ENCODE results near the gene ZFYVE19.
"Not testable (repeated sequence)": the region's sequence is repeated elsewhere in the genome, so short reads cannot be mapped to it uniquely, and the experiment has no call there.

The ZFYVE19 gene

DNA sequence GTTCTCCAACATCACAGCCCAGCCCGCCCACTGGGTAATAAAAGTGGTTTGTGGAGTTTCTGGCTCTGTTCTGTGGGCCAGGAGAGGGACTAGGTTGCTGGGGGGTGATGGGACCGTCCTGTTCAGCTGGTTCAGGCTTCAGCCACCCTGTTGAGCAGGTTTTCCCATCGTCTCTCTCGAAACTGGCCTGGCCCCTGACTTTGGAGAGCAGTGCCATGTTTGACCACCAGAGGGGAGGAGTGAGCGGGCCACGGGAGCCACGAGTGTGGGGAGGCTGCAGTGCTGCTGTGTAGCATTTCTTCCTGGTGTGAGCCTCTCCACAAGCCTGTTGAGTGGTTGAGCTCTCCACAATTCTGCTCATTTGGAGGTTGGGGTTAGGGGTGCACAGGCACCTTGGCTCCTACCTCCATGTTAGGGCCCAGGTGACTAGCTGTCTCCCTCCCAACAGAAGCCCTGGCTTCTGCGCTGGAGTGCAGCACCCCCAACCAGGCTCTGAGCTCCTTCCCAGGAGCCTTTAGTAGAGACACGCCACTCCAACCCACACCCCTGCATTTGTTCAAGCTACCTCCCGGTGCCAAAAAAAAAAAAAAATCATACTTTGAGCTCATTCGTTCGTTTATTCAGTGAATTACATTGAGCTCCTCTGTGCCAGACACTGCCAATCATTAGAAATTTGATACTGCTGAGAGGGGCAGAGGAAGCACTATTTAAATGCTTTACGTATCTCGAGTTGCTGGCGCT is 50.9 kb downstream of the ZFYVE19 start:
- Histone ChIP-seq H3K27ac (ENCODE audit: low read depth, low read length) (no peak overlapping the region), H3K4me3 (ENCODE audit: low read length) (no peak overlapping the region), H2BK5ac (ENCODE audit: low read length) (no peak overlapping the region), H3K4me2 (ENCODE audit: low read length) (no peak overlapping the region), H3K9ac (ENCODE audit: low read length) (no peak overlapping the region), H3K4ac (ENCODE audit: low read depth, low read length) (no peak overlapping the region), H3K36me3 (ENCODE audit: control insufficient read depth, insufficient read depth, low read length) (peaks cover 8% of the 10 kb centered on the region), H2BK15ac (replicated peaks; ENCODE audit: low read depth) (no peak overlapping the region), H3K79me2 (ENCODE audit: control insufficient read depth, insufficient read depth, low read length) (no peaks in the 10 kb centered on the region), H4K5ac (ENCODE audit: low read length) (no peak overlapping the region), H4K8ac (ENCODE audit: low read depth, low read length) (no peak overlapping the region), H3K27me3 (ENCODE audit: insufficient read depth, low read length, poor library complexity) (no peaks in the 10 kb centered on the region), H2AK5ac (ENCODE audit: low read length) (no peak overlapping the region), H3K79me1 (ENCODE audit: low read length) (no peaks in the 10 kb centered on the region), H3K56ac (ENCODE audit: low read length) (no peak overlapping the region), H3K4me1 (ENCODE audit: control insufficient read depth, low read depth, low read length) (no peaks in the 10 kb centered on the region), H2BK120ac (ENCODE audit: low read depth, low read length) (no peak overlapping the region), H3K23ac (ENCODE audit: low read length) (no peak overlapping the region), H3K18ac (ENCODE audit: low read length) (no peak overlapping the region)
- WGBS (ENCODE audit: extremely low coverage, insufficient coverage, low lambda C conversion rate): no CpG with 5 or more reads among the region's 15 CpGs
- peak; percentile 85 for DNase-seq

DNA sequence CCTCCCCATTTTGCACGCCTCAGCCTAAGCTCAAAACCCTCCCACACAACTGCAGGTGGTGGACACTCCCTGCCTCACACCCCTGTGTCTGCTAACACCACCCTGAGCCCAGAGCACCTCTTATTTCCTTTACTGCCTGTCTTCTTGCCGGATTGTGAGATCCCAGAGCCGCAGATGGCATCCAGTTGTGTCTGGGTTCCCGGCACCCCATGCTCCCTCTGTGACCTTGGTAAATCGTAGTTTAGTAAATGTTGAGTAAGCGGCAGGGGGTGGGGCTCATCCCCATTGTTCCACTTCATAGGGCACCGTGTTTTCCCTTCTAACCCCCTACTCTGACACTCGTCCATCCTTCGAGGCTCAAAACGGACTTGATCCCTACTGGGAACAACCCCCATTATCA is 51.8 kb downstream of the ZFYVE19 start:
- Histone ChIP-seq H2BK15ac (replicated peaks; ENCODE audit: low read depth) (no peak overlapping the region), H3K4ac (ENCODE audit: low read depth, low read length) (no peak overlapping the region), H2BK5ac (ENCODE audit: low read length) (no peak overlapping the region), H3K79me2 (ENCODE audit: control insufficient read depth, insufficient read depth, low read length) (no peaks in the 10 kb centered on the region), H4K8ac (ENCODE audit: low read depth, low read length) (no peak overlapping the region), H2BK120ac (ENCODE audit: low read depth, low read length) (no peak overlapping the region), H3K36me3 (ENCODE audit: control insufficient read depth, insufficient read depth, low read length) (peaks cover 4% of the 10 kb centered on the region), H4K5ac (ENCODE audit: low read length) (no peak overlapping the region), H2AK5ac (ENCODE audit: low read length) (no peak overlapping the region), H3K9ac (ENCODE audit: low read length) (no peak overlapping the region), H3K18ac (ENCODE audit: low read length) (no peak overlapping the region), H3K56ac (ENCODE audit: low read length) (no peak overlapping the region), H3K4me3 (ENCODE audit: low read length) (no peak overlapping the region), H3K4me2 (ENCODE audit: low read length) (no peak overlapping the region), H3K4me1 (ENCODE audit: control insufficient read depth, low read depth, low read length) (no peaks in the 10 kb centered on the region), H3K23ac (ENCODE audit: low read length) (no peak overlapping the region), H3K27ac (ENCODE audit: low read depth, low read length) (peak overlapping the region; percentile 6), H3K79me1 (ENCODE audit: low read length) (no peaks in the 10 kb centered on the region), H3K27me3 (ENCODE audit: insufficient read depth, low read length, poor library complexity) (no peaks in the 10 kb centered on the region)
- DNase-seq: no peak
- no CpG with 5 or more reads among the region's 10 CpGs for WGBS (ENCODE audit: extremely low coverage, insufficient coverage, low lambda C conversion rate)

DNA sequence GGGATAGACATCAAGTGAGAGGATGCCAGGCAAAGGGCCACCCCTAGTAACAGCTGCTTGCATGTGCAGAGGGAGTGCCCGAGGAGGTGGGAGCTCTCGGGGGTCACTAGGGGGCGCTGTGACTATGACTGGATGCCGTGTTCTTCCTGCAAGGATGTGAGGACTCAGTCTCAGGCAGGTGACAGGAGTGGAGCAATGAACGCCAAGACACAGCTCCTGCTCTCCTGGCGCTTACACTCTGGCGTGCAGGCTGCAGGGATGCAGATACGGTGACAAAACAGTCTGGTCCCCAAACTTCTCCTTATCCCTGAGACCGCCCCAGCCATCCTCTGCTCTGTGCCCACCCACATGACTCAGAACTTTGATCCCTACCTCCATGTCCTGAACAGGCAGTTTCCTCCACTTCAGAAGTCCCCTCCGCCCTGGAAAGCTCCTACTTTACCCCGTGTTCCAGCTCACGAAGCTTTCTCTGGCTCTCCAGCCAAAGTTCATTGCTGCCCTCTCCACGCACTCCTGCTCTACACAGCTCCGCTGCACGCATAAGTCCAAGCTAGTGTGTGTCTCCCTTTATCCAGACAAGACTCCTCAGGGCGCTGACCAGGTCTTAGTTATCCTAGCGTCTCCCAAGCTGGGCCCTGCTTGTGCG is 52.4 kb downstream of the ZFYVE19 start:
- Histone ChIP-seq H4K8ac (ENCODE audit: low read depth, low read length) (no peak overlapping the region), H3K36me3 (ENCODE audit: control insufficient read depth, insufficient read depth, low read length) (peaks cover 4% of the 10 kb centered on the region), H3K79me1 (ENCODE audit: low read length) (no peaks in the 10 kb centered on the region), H3K56ac (ENCODE audit: low read length) (no peak overlapping the region), H3K4ac (ENCODE audit: low read depth, low read length) (no peak overlapping the region), H3K27me3 (ENCODE audit: insufficient read depth, low read length, poor library complexity) (no peaks in the 10 kb centered on the region), H3K79me2 (ENCODE audit: control insufficient read depth, insufficient read depth, low read length) (no peaks in the 10 kb centered on the region), H3K27ac (ENCODE audit: low read depth, low read length) (no peak overlapping the region), H4K5ac (ENCODE audit: low read length) (no peak overlapping the region), H3K23ac (ENCODE audit: low read length) (no peak overlapping the region), H3K4me1 (ENCODE audit: control insufficient read depth, low read depth, low read length) (no peaks in the 10 kb centered on the region), H3K4me3 (ENCODE audit: low read length) (no peak overlapping the region), H2BK120ac (ENCODE audit: low read depth, low read length) (no peak overlapping the region), H2BK5ac (ENCODE audit: low read length) (no peak overlapping the region), H2AK5ac (ENCODE audit: low read length) (no peak overlapping the region), H3K9ac (ENCODE audit: low read length) (no peak overlapping the region), H2BK15ac (replicated peaks; ENCODE audit: low read depth) (no peak overlapping the region), H3K18ac (ENCODE audit: low read length) (no peak overlapping the region), H3K4me2 (ENCODE audit: low read length) (no peak overlapping the region)
- peak; percentile 93 for DNase-seq
- WGBS (ENCODE audit: extremely low coverage, insufficient coverage, low lambda C conversion rate): no CpG with 5 or more reads among the region's 18 CpGs

DNA sequence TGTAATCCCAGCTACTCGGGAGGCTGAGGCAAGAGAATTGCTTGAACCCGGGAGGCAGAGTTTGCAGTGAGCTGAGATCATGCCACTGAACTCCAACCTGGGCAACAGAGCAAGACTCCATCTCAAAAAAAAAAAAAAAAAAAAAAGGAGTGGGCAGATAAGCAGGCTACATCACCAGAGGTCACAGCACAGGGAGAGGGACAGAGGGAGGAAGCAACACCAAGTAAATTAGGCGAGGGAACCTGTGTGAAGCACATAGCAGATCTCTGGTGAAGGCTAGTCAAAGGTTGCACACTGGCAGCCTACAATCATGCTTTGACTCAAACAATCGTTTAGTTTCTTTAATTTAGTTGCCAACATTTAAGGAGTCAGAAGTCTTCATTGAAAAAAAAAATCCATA is 54.3 kb downstream of the ZFYVE19 start:
- not testable (repeated sequence) for H3K18ac ChIP-seq (ENCODE audit: low read length); H2BK120ac ChIP-seq (ENCODE audit: low read depth, low read length); H2BK5ac ChIP-seq (ENCODE audit: low read length); H3K79me1 ChIP-seq (ENCODE audit: low read length); H3K4me1 ChIP-seq (ENCODE audit: control insufficient read depth, low read depth, low read length); H3K4me2 ChIP-seq (ENCODE audit: low read length); H3K36me3 ChIP-seq (ENCODE audit: control insufficient read depth, insufficient read depth, low read length); DNase-seq; H4K8ac ChIP-seq (ENCODE audit: low read depth, low read length); H3K4me3 ChIP-seq (ENCODE audit: low read length); H3K4ac ChIP-seq (ENCODE audit: low read depth, low read length); H3K27ac ChIP-seq (ENCODE audit: low read depth, low read length); H2BK15ac ChIP-seq (replicated peaks; ENCODE audit: low read depth); H3K56ac ChIP-seq (ENCODE audit: low read length); H4K5ac ChIP-seq (ENCODE audit: low read length); H3K79me2 ChIP-seq (ENCODE audit: control insufficient read depth, insufficient read depth, low read length); H3K23ac ChIP-seq (ENCODE audit: low read length); H3K9ac ChIP-seq (ENCODE audit: low read length); H3K27me3 ChIP-seq (ENCODE audit: insufficient read depth, low read length, poor library complexity); H2AK5ac ChIP-seq (ENCODE audit: low read length)
- no CpG with 5 or more reads among the region's 4 CpGs for WGBS (ENCODE audit: extremely low coverage, insufficient coverage, low lambda C conversion rate)

DNA sequence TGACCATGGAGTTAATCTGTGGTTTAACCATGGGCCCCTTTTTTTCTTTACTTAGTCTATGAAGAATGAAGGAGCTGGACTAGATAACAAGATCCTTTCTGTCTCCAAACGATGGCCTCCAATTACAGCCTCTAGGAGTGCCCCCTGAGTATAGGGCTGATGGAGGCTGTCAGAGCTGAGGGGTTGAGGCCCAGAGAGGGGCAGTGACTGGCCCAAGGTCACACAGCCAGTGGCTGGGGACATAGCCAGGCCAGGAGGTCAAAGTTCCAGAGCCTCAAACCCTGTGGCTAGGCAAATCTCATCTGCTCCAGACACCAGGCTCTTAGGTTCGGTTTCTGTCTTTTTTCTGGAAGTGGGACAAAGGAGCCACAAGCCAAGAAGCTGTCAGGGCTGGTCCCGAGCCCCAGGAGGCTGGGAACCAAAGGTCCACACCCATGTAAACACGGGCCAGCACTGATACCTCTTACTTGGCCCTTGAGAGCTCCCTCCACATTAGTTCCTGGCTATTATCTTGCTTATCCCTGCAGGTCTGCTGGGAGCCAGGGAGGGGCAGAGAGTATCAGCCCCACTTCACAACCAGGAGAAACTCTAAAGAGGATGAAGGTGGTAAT is 56.9 kb downstream of the ZFYVE19 start:
- no peak overlapping the region for H2BK120ac ChIP-seq (ENCODE audit: low read depth, low read length)
- no peaks in the 10 kb centered on the region for H3K79me1 ChIP-seq (ENCODE audit: low read length)
- H3K4me3 ChIP-seq (ENCODE audit: low read length): no peak overlapping the region
- H3K9ac ChIP-seq (ENCODE audit: low read length): no peak overlapping the region
- H3K4me2 ChIP-seq (ENCODE audit: low read length): no peak overlapping the region
- H2AK5ac ChIP-seq (ENCODE audit: low read length): no peak overlapping the region
- H3K27me3 ChIP-seq (ENCODE audit: insufficient read depth, low read length, poor library complexity): no peaks in the 10 kb centered on the region
- no peaks in the 10 kb centered on the region for H3K36me3 ChIP-seq (ENCODE audit: control insufficient read depth, insufficient read depth, low read length)
- no peaks in the 10 kb centered on the region for H3K79me2 ChIP-seq (ENCODE audit: control insufficient read depth, insufficient read depth, low read length)
- H3K4me1 ChIP-seq (ENCODE audit: control insufficient read depth, low read depth, low read length): no peaks in the 10 kb centered on the region
- H2BK5ac ChIP-seq (ENCODE audit: low read length): no peak overlapping the region
- H3K18ac ChIP-seq (ENCODE audit: low read length): no peak overlapping the region
- H3K56ac ChIP-seq (ENCODE audit: low read length): no peak overlapping the region
- no peak overlapping the region for H3K27ac ChIP-seq (ENCODE audit: low read depth, low read length)
- no peak overlapping the region for H4K8ac ChIP-seq (ENCODE audit: low read depth, low read length)
- DNase-seq: no peak
- no peak overlapping the region for H3K23ac ChIP-seq (ENCODE audit: low read length)
- H3K4ac ChIP-seq (ENCODE audit: low read depth, low read length): no peak overlapping the region
- no peak overlapping the region for H2BK15ac ChIP-seq (replicated peaks; ENCODE audit: low read depth)
- no peak overlapping the region for H4K5ac ChIP-seq (ENCODE audit: low read length)
- WGBS (ENCODE audit: extremely low coverage, insufficient coverage, low lambda C conversion rate): no CpG with 5 or more reads among the region's 4 CpGs
